GDM1 (cell line): ENCODE measurements around the gene HECW1.

Experiments used
- DNase-seq: peaks from one replicate; lab custom pipeline; 2025; lab: John Stamatoyannopoulos, UW

Gene HECW1

DNA sequence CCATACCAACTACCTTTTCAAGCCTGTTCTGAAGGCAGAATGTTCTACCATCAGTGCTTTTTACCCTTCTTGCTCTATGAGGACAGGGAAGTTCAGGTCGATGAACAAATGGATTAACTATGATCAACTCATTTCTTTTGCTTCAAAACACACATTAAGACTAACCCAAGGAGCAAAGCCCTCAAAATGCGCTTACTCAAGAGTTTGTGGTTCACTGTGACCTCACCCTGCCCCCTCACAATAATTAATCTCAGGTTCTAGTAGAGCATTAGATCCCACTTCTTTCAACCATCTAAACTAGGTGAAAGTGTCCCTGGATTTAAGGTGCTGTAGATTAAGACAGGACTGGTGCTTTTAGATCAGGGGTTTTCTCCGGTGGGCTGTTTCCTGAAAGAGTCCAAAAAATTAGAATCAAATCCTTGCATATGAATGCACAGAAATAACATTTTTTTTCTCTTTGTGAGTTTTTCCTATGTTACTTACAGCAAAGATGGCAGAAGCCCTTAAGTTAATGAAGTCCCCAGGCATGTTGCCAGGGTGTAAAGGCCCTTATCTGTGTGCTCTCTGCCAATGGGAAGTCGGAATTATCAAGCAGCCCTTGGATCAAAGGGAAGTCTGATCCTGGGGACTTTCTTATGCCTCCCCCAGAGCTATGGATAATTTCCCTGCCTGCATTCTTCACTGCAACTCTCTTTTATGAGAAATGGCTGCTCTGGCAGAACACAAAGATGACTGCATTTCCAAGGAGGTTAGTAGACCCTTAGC lies 264.9 kb downstream of the HECW1 start:
- DNase-seq: no peak

DNA sequence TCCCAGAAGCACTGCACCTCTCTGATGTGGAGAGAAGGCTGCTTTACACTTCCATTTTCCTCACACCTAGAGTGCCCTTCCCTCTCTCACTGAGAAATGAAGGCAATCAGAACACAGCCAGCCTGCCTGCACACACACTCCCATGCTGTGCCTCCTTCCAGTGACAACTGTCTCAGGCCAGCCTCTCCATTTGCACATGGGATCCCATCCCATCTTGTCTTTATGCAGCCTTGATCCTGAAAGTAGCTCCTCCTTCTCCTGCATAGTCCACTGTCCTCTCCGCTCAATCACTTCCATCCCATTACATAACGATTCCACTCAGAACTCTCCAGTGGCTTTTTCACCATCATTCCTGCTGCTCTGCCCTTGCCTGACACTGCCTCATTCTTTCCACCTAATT lies 266.8 kb downstream of the HECW1 start:
- DNase-seq: no peak

DNA sequence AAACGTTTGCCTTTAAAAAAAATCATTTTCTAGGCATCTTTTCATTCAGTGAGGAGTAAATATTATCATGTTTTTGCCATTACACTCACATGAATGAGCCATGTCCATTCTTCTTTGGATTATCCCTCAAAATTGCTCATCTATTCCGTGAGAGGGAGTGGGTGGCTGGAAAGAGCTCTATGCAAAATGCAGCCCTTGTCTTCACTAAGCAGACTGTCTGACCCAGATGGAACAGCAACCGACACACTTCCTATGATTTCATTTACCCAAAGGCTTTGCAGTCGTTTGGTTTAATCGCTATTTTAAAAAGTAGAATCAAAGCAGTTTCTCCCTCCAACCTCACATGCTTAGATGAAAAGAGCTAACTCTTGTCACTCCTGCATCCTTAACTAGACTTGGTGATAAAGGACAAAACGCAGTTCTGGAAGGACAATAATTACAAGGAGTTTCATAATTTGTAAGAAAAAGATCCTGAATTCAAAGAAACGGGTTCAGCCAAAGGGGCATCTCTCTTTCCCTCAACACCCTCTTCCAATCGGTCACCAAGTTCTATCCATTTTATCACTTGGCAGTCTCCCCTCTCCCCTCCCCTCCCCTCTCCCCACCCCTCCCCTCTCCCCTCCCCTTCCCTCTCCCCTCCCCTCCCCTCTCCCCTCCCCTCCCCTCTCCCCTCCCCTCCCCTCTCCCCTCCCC lies 272.3 kb downstream of the HECW1 start:
- no peak for DNase-seq

DNA sequence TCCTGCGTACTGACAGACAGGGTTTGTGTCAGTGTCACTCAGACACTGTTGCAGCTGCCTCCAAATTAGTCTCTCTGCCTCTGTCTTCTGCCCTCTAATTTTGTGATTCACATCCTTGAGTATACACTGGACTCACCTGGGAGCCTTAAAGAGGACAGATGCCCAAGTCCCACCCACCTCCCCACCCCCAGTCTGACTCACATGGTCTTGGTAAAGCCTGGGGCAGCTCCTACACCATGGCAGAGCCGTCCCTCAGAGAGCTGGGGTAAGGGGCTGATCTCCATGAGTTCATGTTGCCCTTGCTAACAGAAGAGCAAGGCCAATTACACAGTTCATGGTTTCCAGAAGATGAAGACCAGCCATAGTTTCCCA lies 272.8 kb downstream of the HECW1 start:
- no peak for DNase-seq

DNA sequence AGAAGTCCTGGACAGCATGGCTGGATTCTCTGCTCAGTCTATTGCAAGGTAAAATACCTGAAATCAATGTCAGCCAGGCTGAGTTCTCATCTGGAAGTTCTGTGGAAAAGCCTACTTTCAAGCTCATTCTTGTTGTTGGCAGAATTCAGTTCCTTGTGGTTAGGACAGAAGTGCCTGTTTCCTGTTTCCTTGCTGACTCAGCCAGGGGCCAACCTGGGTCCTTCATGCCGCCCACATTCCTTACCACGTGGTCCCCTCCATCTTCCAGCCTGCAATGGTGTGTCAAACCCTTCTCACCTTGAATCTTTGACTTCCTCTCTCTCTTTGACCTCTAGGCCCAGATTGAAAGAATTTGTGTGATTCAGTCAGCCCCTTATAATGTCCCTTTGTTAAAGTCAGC lies 273.4 kb downstream of the HECW1 start:
- no peak for DNase-seq

DNA sequence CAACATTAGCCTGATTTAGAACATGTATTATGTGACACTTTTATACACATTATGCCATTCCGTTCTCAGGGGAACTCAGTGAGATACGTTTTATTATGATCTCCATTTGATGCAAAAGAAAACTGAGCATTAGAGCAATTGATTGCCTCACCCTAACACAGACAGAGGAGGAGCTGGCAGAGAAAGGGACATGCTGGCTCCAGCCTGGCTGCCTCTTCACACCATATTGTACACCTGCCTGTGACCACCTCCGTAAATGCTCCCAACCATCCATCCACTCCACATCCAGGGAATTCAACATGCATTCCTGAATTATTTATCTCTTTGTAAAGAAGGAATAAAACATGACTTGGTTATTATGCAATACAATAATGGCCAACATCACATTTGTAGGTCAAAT lies 275.5 kb downstream of the HECW1 start:
- no peak for DNase-seq

DNA sequence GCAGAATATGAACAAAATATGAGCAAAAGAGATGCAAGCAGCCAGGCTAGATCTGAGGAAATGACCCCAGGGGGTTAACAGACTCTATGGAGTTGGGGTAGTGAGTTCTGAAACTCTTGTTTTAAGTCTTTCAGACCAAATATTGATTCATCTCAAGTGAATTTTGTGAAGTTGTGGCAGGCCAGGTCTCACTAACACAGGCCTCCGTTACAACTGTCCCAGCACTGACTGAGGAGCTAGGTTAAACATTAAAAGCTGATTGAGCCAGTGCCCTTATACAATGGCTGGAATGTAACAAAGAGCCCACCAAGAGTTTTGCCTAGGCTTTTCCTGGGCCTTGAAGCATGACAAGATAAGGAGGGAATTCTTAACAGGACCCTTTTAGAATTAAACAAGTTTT lies 278.1 kb downstream of the HECW1 start:
- DNase-seq: no peak

DNA sequence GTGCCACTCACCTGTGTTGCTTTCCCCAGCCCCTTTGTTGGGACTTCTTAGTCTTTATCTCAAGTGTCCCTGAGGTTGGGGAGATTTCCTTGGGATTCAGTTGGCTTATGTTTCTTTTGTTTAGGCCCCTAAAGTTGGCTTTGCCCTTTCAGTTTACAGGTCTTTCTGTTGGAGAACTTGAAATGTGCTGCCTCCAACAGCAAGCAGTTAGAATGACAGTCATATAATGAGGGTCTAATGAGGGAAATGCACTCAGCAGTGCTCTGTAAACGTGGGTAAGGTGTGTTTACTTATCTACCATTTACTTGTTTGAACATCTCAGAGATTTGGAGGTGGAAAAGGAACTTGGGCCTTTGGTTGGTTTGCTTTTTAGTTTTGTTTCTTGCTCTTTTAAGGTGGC lies 279.1 kb downstream of the HECW1 start:
- DNase-seq: no peak

DNA sequence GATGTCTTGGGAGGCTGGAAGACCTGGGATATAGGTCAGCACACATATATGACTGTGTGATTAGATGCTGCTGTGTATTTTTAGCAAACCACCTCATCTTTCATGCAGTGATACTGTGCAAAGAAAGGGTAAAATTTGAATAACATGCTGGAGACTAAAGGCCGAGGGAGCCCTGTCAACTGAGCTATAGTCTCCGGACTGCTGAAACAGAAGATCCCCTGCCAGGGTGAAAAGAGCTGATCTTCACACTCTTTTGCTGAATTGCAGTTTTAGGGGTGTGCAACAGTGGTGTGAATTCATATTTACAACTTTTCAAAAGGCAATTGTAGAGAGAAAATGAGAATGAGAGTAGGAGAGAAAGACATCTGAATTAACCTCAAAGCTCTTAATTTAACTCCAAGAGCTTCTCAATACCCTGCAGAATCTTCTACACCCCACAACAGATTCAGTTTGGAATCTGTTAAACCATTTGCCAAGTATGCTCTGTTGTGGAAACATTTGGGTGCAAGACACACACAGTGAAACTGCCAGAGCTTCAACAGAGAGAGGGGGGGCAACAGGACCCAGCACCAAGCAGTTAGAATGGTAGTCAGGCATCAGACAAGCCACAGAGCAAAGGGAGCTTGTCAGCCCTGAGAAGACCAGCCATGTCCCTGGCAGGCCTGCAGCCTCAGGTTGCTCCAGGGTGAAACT lies 280.3 kb downstream of the HECW1 start:
- DNase-seq: no peak

DNA sequence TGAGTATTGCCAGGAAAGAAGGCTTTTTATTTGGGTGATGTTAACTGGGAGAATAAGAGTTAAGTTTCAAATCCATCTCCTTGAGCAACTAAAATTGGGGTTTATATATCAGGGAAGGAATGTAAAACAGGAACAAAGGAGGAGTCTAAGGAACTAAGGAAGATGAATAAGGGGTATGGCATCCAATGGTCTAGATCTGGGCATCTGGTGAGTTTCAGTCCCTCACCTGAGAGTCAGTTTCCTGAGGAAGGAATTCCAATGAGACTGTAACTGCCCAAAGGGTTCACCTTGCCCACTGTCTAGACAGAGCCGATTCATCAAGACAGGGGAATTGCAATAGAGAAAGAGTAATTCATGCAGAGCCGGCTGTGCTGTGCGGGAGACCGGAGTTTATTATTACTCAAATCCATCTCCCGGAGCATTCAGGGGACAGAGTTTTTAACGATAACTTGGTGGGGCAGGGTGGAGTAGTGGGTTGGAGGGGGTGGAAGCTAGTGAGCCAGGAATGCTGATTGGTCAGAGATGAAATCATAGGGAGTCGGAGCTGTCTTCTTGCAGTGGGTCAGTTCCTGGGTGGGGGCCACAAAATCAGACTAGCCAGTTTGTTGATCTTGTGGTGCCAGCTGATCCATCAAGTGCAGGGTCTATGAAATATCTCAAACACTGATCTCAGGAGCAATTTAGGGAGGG lies 282.1 kb downstream of the HECW1 start:
- no peak for DNase-seq

DNA sequence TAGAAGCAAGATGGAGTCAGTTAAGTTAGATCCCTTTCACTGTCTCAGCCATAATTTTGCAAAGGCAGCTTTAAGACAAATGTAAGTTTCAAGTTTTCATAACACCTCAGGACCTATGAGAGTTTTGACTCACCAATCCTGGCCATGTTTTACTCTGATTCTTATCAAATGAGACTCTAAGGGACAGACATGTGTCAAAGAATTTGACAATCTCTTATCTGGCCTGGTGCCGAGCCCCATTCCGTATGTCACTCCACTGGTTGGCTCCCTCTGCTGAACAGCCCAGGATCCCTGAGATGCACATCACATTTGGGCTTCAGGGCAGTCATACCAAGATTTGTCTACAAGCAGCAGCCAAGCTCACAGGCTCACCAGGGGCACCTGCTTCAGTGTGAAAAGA lies 282.9 kb downstream of the HECW1 start:
- DNase-seq: no peak

DNA sequence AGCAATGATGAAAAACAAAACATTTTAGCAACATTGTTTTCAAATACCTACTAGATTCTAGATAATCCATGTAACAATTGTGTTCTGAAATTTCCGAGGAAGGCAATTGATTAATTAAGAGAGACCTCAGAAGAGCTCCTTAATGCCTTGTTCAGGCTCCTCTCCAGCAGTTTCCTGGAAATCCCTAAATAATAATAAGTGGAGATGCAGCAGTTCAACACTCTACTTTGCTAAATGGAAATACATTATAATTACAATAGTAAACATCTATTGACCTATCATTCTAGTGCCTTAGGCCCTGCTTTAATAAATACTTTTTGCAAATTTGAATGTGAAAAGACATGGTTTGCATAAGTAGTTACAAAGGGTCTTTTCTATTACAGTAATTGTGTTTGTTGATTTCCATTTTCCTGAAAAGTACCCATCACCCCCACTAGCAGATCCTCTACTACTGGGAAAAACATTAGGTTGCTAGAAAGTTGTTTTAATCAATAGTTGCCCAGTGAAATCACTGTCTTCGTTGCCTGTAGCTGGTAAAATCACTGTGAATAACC lies 283.8 kb downstream of the HECW1 start:
- DNase-seq: no peak

DNA sequence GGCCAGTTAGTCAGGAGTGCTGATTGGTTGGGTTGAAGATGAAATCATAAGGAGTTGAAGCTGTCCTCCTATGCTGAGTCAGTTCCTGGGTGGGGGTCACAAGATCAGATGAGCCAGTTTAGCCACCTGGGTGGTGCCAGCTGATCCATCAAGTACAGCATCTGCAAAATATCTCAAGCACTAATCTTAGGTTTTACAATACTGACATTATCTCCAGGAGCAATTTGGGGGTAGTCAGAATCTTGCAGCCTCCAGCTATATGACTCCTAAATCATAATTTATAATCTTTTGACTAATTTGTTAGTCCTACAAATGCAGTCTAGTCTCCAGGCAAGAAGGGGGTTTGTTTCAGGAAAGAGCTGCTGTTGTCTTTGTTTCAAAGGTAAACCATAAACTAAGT lies 286.4 kb downstream of the HECW1 start:
- no peak for DNase-seq

DNA sequence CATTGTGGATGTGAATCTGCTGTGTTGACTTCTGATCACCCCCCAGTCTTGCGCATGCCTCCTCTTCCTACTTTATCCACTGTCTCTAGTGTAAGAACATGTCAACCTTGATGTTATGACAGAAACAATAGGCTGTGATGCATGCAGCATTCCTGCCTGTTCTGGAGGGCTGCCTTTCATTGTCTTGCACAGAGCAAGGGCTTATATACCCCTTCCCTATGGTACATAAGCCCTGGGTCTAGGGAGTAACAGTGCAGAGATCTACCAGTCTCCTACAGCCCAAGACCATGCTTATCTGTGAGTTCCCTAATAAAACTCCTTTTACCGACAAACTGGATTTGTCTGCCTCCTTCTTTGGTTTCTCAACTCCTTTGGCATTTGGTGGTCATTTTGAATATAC lies 293.5 kb downstream of the HECW1 start:
- DNase-seq: no peak

DNA sequence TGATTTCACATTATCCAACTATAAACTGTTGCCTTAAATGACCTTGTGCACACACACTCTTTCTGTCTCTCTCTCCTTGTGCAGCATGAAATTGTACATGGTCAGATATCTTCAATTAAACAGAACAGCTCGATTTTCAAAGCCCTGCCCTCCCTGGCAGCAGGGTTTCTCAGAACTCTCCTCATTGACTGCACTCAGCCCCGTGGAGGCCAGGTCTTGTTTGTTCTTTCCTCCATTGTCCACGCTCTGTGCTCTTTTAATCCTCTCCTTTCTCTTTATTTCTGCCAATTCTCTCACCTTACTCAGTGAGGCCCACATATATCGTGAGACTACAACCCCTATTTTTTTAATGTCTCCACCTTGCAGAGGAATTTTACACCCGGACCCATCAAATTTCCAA lies 294.5 kb downstream of the HECW1 start:
- no peak for DNase-seq

DNA sequence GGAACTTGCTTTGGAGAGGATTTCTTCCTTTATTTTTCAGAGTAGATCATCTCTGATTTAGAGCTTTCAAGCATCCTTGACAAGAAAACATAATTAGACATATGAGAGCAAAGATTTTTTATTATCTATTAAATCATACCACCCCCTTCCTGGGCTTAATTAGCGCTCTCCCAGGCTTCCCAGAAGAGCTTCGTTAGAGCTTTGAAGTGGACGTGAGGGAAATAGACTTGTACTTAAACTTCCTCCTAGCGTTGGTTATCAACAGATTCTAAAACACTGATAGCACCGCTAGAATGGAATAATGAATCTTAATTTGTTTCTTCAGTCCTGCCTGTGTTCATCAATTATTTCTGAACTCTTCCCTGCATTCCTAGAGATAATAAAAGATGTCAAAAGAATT lies 296.5 kb downstream of the HECW1 start:
- DNase-seq: no peak

DNA sequence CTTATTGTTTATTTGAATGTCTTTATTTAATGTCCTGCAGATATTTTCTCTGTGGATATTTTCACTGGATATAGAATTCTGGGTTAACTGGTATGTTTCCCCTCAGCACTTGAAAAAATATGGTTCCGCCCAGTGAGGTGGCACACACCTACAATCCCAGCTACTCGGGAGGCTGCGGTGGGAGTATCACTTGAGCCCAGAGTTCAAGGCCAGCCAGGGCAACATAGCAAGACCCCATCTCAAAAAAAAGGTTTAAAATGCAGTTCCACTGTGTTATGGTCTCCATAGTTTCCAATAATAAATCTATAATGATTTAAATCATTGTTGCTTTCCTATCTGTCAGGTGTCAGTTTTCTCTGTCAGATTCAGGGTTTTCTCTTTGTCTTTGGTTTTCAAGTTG lies 305.0 kb downstream of the HECW1 start:
- DNase-seq: no peak

DNA sequence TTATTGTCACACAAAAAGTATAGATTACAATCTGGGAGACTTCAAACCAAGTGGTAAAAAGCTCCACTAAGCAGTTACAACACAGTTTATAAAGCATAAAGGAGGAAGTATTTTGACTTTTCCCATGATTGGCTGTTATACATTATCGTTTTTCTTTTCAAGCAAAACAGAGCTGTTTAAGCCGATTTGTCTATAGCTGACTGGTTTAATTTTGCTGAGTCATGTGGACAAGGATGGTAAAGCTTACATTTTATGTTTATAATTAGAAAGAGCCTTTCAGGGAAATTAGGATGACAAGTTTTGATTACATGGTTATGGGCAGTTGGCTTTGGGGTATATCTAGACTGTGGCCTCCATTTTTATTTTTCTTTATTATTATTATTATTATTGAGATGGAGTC lies 318.0 kb downstream of the HECW1 start:
- no peak for DNase-seq

DNA sequence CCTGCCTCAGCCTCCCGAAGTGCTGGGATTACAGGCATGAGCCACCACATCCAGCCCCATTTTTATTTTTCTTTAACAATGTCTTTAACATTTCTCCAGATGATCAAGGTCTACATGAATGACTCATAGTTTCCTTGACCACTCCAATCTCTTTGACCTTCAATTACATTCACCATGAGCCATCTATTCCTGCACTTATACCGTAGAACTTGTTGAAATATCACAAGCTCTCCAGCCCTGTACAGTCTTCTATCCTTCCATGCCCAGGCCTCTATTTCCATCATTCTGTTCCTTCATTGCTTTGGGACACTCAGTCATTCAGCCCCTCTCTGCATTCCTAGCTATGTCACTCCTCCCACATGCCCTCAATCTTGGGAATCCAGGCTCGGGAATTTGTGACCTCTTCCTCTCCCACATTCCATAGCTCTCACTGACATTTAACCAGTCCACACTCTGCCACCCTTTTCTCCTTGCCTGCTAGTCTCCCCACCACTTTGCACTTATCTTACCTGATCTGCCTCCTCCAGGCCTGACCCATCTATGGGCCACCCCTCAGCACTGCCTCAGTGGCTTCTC lies 318.7 kb downstream of the HECW1 start:
- DNase-seq: no peak

DNA sequence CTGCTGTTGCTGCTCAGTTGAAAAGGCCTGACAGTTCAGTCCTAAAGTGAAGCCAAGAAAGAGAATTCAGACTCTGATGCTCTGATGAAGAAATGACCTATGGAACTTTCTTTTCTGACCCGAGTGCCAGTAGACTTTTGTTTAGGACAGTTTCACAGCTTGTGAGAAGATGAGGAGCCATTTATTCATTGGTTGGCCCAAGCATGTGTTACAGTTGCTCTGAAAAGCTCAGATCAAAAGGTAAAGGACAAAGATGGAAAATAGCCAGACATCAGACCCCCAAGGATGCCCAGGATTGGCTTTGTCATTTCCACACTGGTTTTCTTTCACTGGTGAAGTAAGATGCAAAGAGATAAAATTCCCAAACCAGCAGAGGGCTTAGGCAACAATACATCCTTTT lies 321.2 kb downstream of the HECW1 start:
- no peak for DNase-seq

DNA sequence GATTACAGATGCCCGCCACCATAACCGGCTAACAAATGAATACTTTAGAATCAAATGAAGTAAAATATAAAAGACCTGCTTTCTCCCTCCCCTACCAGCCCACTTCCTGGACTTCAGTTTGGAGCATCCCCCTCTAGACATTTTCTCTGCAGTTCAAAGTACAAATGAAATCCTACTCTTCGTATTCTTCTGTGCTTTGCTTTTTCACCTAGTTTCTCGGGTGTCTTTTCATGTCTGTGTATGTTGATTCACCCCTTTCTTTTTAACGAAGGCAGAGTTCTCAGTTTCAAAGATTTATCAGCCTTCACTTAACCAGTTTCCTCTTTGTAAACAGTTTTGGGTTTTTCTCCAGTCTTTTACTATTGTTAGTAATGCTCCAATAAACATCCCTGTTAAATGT lies 324.6 kb downstream of the HECW1 start:
- DNase-seq: no peak

DNA sequence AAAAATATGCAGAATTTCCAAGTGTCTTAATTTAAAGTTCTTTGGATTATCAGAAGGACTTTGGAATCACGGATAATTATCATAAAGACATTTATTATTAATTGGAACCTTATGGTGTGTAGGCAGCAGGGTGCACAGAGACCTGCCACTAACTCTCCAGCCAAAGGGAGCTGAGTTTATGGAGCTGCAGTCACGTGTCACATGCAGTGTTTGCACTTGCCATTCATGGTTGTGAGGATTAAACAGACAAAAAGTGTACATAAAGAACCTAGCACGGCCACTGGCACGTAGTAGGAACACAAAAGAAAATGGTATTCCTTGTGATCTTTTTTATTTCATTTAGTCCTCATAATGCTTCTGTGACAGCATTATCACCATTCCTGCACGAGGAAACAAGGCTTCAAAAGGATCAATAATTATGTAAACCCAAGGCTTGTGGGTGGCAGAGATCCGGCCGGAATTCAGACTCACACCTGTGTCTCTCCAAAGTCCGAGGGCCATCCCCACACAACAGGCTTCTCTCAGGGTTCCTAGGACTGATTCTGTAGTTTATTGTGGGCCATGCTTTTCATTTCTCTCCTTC lies 326.5 kb downstream of the HECW1 start:
- no peak for DNase-seq
